GM12892 (cell line): ENCODE results near the gene UBE2L3.

ENCODE experiments used
- POLR2AphosphoS5 ChIP-seq: IDR thresholded peaks from 2 replicates; pipeline ENCODE4 v1.6.1; 2011; ENCODE audit warnings: low read depth, low read length, control low read depth
- TAF1 ChIP-seq: IDR thresholded peaks from 2 replicates; pipeline ENCODE4 v1.6.1; 2011; ENCODE audit warnings: low read depth, mild to moderate bottlenecking, control low read depth, low read length, borderline replicate concordance

DNA sequence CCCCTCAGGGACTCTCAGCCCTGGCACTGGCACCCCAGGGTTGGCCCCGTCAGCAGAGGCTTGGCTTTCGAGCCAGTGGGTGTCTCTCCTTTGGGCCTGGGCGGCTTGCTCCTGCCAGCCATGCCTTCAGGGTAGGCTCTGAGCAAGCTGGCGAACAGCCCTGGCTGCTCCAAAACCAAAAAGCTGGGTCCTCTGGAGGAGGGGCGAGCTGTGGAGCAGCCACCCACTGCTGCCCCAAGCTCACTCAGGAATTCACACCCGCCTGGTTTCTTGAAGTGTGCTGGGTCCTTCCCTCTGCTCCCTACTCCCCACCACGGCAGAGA is 56.1 kb downstream of the UBE2L3 start:
- no peak for TF ChIP-seq TAF1
- no peak for TF ChIP-seq POLR2AphosphoS5
